Activated T-helper 1 cell treated with anti-CD3 and anti-CD28 coated beads, Interleukin-2, amount 50 U/mL, for 16 hours (primary cell): Measurements from ENCODE around the gene EMC1.
"Not testable (repeated sequence)": the region's sequence is repeated elsewhere in the genome, so short reads cannot be mapped to it uniquely, and the experiment has no call there.

Experiments used
- DNase-seq, 2 donors: peaks; one replicate each; pipeline ENCODE4 v3.0.0-alpha.2; 2020; ENCODE audit warnings: low read depth in 1 of 2, low spot score in 1 of 2

Gene EMC1

DNA sequence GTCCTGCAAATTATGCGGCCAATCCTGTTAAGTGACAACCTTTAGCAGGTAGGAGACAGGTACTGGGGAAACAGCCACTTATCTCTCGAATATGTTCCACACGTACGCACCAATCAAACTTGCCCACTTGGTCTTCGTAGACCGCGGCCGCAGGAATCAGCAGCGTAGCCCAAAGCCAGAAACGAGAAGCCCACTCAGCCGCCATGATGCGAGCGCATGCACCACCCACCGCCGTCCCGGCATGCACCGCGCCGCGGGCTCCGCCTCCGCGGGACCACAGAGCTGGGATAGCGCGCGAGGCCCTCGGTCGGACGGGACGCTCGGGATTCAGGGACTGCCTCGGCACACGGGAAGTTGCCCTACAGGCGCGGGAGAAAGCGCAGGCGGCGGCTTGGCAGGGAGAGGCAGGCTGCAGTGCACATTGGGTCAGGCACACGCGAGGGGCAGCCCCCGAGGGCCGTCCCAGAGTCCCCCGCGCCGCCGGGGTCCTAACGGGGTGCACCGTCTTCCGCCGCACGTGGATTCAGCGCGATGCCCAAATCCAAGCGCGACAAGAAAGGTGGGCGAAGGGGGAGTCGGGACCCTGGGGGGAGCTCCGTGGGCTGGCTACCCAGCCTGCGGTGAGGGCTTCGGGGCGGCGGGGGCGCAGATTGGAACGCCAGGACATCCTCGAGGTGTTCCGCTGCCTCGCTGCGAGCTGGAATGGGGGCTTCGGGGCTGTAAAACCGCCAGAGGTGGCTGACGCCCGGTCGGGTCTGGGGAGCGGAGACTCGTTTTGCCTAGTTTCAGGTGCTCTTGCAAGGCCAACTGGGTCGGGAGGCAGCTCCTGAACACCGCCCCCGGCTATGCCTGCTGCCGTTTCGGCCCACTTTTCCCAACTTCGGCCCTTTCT is at the start of gene EMC1, which contains the start of gene MRTO4:
TSS of gene EMC1 (minus strand) at position 220 of the 892 bp plus-strand sequence. CDS start at position 205, 15 bp downstream.
TSS of gene MRTO4 (plus strand) at position 501 of the 892 bp plus-strand sequence. CDS start at position 532, 31 bp downstream.
- peak; percentile 82 for DNase-seq

- DNase-seq, result no peak
These were observed 48.9 kb upstream of the EMC1 start for GRCh38 chr1:19300211-19300610.

- no peak for DNase-seq
These were observed 43.3 kb upstream of the EMC1 start for GRCh38 chr1:19294638-19295037.

DNA sequence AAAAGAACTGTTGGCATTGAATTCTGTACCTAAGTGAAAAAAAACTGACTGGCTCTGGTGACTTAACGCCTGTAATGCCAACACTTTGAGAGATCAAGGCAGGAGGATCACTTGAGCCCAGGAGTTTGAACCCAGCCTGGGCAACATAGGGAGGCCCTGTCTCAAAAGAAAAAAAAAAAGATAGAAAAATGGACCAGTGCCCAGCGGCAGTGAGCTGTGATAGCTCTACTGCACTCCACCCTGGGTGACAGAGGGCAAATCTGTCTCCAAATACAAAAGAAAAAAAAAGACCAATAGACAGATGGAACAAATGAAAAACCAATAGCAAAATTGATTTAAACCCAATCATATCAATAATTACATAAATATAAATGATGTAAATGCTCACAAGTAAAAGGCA is 37.9 kb upstream of the EMC1 start:
- no peak for DNase-seq

GRCh38 chr1:19288324-19289241 is 37.3 kb upstream of the EMC1 start, which contains the start of gene AKR7A3:
TSS of gene AKR7A3 (minus strand) at chr1:19288770. CDS start at chr1:19288709, 61 bp downstream.
- DNase-seq, result peak; percentile 22 to 37

GRCh38 chr1:19287436-19288185 is 36.3 kb upstream of the EMC1 start:
- DNase-seq, result no peak

- not testable (repeated sequence) for DNase-seq
These were observed 34.5 kb upstream of the EMC1 start for GRCh38 chr1:19285807-19286206.

DNA sequence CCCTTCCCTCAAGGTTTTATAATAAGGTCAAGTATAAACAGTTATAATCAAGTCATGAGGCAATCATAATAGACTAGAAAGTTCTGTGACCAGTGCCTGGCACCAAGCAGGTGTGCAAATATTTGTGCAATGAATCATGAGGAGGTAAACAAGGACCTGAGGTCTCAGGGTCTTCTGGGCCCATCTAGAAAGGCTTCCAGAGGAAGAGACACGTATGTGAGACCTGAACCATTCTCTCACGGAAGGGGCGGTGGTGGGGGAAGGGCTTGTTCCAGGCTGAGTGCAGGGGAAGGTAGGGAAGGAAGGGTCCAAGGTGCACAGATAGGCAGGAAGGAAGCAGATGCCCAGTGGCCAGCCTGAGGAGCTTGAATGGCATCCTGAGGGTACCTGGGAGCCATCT is 34.0 kb upstream of the EMC1 start:
- not testable (repeated sequence) for DNase-seq

- no peak for DNase-seq
These were observed 33.6 kb upstream of the EMC1 start for GRCh38 chr1:19284881-19285280.

DNA sequence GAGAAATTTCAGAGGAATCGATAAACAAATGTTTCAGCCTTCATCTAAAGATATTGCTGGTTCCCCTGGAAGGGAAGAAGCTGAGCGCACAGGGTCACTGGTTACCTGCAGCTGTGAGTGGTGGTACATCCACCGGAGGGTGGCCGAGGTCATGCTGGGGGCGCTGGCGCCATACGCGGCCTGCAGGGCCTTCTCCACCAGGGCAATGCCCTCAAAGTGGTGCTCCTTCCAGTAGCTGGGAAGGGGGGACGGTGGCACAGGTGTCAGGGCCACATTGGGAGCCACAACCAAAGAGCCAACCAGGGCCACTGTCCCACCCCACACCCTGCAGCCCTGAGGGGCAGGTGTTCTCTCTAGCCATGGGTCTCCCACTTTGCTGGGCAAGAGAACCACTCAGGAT is 32.6 kb upstream of the EMC1 start:
- DNase-seq, result no peak

GRCh38 chr1:19274636-19275035 is 23.3 kb upstream of the EMC1 start:
- DNase-seq, result no peak

GRCh38 chr1:19273844-19274531 is 22.7 kb upstream of the EMC1 start:
- DNase-seq, result not testable (repeated sequence)

DNA sequence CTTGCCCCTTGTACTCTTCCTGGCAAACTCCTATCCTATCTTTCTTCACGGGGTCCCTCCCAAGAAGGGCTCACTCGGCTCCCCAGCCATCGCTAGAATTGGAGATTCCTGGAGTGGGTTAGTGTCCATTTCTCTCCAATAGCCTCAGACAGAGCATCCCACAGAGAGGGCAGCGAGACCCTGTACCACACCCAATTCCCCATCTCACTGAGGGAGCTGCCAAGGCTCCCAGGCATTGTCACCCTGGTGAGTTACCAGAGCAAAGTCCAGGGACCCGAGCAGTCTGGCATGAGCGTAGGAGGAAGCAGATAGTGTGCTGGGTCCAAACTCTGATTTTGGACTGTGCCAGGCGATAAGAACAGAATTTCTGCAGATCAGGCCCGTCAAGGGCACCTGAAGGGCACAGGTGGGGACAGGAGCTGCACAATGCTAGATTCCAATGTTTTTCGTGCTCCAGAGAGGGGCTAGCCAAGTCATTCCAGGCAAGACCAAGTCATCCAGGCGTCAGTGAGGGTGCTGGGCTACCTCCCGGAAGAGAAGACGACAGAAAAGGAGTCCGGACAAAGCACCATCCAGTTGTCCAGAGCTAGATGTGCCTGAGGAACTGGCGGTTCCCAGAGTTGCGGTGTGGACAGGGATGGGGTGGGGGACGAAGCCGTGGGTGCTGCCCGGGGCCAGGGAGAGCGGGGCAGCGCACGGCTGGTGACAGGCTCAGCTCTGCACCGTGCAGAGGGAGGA is 22.0 kb upstream of the EMC1 start:
- DNase-seq, result no peak

DNA sequence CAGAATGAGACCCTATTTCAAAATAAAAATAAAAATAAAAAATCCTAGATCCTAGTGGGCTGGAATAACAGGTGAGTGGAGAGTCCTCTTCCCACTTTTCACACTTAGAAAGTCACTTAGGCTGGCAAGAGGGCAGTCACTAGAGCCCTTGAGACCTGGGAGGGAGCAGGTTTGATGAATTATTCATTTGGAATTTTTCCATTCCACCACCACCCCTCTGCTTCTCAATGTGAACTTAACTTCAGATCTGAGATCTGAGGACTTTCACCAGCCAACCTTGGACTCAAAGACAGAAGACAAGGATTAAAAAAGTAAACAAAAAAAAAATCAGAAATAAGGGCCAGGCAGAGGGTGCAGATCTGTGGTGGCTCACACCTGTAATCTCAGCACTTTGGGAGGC is 20.7 kb upstream of the EMC1 start:
- no peak for DNase-seq

- DNase-seq, result not testable (repeated sequence)
These were observed 19.0 kb upstream of the EMC1 start for GRCh38 chr1:19270343-19270730.

GRCh38 chr1:19269427-19270342 is 18.4 kb upstream of the EMC1 start:
- DNase-seq, result not testable (repeated sequence)

DNA sequence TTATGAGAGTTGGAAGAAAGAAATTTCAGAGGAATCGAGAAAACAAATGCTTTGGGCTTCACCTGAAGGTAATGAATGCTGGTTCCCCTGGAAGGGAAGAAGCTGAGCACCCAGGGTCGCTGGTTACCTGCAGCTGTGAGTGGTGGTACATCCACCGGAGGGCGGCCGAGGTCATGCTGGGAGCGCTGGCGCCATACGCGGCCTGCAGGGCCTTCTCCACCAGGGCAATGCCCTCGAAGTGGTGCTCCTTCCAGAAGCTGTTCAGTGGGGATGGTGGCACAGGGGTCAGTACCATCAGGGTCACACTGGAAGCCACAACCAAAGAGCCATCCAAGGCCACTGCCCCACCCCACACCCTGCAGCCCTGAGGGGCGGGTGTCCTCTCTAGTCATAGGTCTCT is 17.1 kb upstream of the EMC1 start:
- no peak for DNase-seq

GRCh38 chr1:19262744-19263143 is 11.4 kb upstream of the EMC1 start:
- DNase-seq, result no peak

GRCh38 chr1:19262047-19262446 is 10.7 kb upstream of the EMC1 start:
- DNase-seq, result no peak
